Measurements from ENCODE around the gene UBE2K. TPM values are rescaled to one million over a fixed set of nuclear protein-coding genes. Genes with fewer than 3 reads are reported as not detected.

Gene UBE2K
- total RNA-seq, 1 donor from 2014 or later: 21.4 TPM

DNA sequence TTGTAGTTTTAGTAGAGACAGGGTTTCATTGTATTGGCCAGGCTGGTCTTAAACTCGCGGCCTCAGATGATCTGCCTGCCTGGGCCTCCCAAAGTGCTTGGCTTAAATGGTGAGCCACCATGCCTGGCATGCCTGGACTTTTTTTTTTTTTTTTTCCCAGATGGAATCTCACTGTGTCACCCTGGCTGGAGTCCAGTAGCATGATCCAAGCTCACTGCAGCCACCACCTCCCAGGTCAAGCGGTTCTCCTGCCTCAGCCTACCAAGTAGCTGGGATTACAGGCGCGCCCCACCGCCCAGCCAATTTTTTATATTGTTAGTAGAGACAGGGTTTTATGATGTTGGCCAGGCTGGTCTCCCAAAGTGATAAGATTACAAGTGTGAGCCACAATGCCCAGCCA lies 8.4 kb downstream of the UBE2K start:
- no peaks in the 10 kb centered on the region for H3K27me3 ChIP-seq
- H3K4me3 ChIP-seq: no peak overlapping the region
- no peak overlapping the region for H3K27ac ChIP-seq
- peaks cover 41% of the 10 kb centered on the region for H3K4me1 ChIP-seq
- peaks cover 0 to 4% of the 10 kb centered on the region in 2 donors for H3K36me3 ChIP-seq
- TF ChIP-seq, protein P1, sequence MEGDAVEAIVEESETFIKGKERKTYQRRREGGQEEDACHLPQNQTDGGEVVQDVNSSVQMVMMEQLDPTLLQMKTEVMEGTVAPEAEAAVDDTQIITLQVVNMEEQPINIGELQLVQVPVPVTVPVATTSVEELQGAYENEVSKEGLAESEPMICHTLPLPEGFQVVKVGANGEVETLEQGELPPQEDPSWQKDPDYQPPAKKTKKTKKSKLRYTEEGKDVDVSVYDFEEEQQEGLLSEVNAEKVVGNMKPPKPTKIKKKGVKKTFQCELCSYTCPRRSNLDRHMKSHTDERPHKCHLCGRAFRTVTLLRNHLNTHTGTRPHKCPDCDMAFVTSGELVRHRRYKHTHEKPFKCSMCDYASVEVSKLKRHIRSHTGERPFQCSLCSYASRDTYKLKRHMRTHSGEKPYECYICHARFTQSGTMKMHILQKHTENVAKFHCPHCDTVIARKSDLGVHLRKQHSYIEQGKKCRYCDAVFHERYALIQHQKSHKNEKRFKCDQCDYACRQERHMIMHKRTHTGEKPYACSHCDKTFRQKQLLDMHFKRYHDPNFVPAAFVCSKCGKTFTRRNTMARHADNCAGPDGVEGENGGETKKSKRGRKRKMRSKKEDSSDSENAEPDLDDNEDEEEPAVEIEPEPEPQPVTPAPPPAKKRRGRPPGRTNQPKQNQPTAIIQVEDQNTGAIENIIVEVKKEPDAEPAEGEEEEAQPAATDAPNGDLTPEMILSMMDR (IDR thresholded peaks at IDR 0.05): no peak
- TF ChIP-seq POLR2AphosphoS5 (IDR thresholded peaks at IDR 0.05; ENCODE audit: insufficient read depth in 1 of 2, low read depth in 1 of 2) (no peak), POLR2A (IDR thresholded peaks at IDR 0.05) (no peak)
- intact Hi-C loops (cut with DNase I): no loop called here
- DNase-seq (ENCODE audit: extremely low spot score in 2 of 2): no peak
- no peaks in the 10 kb centered on the region for H3K9me3 ChIP-seq

DNA sequence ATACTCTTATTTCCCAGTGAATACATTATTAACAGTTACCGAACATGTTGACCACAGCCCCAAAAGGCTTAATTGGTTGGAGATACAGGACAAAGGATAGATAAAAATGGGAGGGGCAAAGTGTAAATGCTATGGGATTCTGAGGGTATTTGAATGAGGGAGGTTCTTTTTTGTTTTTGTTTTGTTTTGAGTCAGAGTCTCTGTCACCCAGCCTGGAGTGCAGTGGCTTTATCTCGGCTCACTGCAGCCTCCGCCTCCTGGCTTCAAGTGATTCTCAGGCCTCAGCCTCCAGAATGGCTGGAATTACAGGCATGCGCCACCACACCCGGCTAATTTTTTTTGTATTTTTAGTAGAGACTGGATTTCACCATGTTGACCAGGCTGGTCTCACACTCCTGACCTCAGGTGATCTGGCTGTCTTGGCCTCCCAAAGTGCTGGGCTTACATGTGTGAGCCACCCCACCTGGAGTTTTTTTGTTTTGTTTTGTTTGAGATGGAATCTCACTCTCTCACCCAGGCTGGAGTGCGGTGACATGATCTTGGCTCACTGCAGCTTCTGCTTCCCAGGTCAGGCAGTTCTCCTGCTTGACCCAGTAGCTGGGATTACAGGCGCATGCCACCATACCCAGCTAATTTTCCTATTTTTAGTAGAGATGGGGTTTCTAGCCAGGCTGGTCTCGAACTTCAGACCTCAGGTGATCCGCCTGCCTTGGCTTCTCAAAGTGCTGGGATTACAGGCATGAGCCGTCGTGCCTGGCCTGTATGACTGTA lies 9.0 kb downstream of the UBE2K start:
- Histone ChIP-seq H3K4me3 (no peak overlapping the region), H3K4me1 (peaks cover 36% of the 10 kb centered on the region), H3K9me3 (no peaks in the 10 kb centered on the region), H3K27ac (no peak overlapping the region), H3K27me3 (no peaks in the 10 kb centered on the region), H3K36me3 (peaks cover 0 to 4% of the 10 kb centered on the region in 2 donors)
- no peak for DNase-seq (ENCODE audit: extremely low spot score in 2 of 2)
- intact Hi-C loops (cut with DNase I): no loop called here
- TF ChIP-seq POLR2A (IDR thresholded peaks at IDR 0.05): no peak
- no peak for TF ChIP-seq POLR2AphosphoS5 (IDR thresholded peaks at IDR 0.05; ENCODE audit: insufficient read depth in 1 of 2, low read depth in 1 of 2)
- TF ChIP-seq, protein P1 (IDR thresholded peaks at IDR 0.05): no peak

DNA sequence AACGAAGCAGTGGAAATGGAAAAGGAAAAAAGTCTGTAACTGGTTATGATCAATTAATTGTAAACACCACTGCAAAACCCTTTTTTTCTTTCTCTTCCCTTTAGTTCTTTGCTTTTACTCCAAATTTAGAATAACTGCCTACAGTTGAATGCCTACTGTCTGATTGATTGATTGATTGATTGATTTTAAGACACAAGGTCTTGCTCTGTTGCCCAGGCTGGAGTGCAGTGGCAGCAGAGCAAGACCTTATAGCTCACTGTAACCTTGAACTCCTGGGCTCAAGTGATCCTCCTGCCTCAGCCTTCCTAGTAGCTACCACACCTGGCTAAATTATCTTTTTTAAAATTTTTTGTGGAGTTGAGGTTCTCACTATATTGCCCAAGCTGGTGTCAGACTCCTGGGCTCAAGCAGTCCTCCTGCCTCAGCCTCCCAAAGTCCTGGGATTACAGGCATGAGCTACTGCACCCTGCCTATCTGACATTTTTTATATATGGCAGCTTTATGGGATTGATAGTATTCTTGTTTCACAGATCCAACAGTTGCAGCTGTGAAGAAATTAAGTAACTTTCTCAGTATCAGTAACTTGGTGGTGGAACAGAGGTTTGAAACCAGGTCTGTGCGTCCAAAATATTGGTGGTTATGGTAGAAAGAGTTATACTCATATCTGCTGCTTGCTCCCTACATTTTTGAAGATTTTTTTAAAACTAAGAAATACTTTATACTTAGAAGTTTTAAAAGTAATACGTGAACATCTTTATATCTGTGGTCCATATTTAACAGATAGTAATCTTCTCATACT lies 12.4 kb downstream of the UBE2K start:
- Histone ChIP-seq H3K36me3 (no peaks in the 10 kb centered on the region), H3K27ac (no peak overlapping the region), H3K4me1 (peaks cover 52% of the 10 kb centered on the region), H3K4me3 (no peak overlapping the region), H3K27me3 (no peaks in the 10 kb centered on the region), H3K9me3 (no peaks in the 10 kb centered on the region)
- intact Hi-C loops (cut with DNase I): no loop called here
- TF ChIP-seq POLR2A (IDR thresholded peaks at IDR 0.05): no peak
- no peak for TF ChIP-seq POLR2AphosphoS5 (IDR thresholded peaks at IDR 0.05; ENCODE audit: insufficient read depth in 1 of 2, low read depth in 1 of 2)
- TF ChIP-seq, protein P1 (IDR thresholded peaks at IDR 0.05): no peak
- DNase-seq (ENCODE audit: extremely low spot score in 2 of 2): no peak

DNA sequence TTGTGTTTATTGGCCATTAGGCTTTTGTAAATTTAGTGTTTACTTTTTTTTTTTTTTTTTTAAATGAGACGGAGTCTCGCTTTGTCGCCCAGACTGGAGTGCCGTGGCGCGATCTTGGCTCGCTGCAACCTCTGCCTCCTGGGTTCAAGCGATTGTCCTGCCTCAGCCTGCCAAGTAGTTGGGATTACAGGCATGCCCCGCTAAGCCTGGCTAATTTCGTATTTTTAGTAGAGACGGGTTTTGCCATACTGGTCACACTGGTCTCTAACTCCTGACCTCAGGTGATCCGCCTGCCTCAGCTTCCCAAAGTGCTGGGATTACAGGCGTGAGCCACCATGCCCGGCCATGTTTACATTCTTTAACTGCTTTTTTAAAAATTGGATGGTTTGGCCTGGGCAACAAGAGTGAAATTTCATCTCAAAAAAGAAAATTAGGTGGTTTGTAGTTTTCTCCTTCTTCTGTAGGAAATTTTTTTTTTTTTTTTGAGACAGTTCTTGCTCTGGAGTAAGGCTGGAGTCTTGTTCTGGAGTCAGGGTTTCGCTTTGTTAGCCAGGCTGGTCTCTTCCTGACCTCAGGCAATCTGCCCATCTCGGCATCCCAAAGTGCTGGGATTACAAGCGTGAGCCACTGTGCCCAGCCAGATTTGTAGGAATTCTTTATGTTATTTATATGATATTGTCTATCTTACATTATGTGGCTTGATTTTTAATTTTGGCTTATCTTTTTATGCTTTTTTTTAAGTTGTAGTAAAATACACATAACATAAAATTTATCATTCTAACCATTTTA lies 15.1 kb downstream of the UBE2K start:
- DNase-seq (ENCODE audit: extremely low spot score in 2 of 2): no peak
- H3K36me3 ChIP-seq: no peaks in the 10 kb centered on the region
- peaks cover 33% of the 10 kb centered on the region for H3K4me1 ChIP-seq
- TF ChIP-seq, protein P1 (IDR thresholded peaks at IDR 0.05): no peak
- no peak for TF ChIP-seq POLR2AphosphoS5 (IDR thresholded peaks at IDR 0.05; ENCODE audit: insufficient read depth in 1 of 2, low read depth in 1 of 2)
- no peak for TF ChIP-seq POLR2A (IDR thresholded peaks at IDR 0.05)
- intact Hi-C loops (cut with DNase I): no loop called here
- no peak overlapping the region for H3K4me3 ChIP-seq
- H3K27ac ChIP-seq: no peak overlapping the region
- no peaks in the 10 kb centered on the region for H3K9me3 ChIP-seq
- H3K27me3 ChIP-seq: no peaks in the 10 kb centered on the region

Data from vagina (tissue), 2 donors.